NCI-H146 treated with DMSO at 0.1 percent for 48 hours (cell line): ENCODE results near the gene HEPACAM.

Source experiments
- DNase-seq: peaks from one replicate; lab custom pipeline; 2025; ENCODE audit not compliant: unreplicated experiment; lab: John Stamatoyannopoulos, UW

The HEPACAM gene

DNA sequence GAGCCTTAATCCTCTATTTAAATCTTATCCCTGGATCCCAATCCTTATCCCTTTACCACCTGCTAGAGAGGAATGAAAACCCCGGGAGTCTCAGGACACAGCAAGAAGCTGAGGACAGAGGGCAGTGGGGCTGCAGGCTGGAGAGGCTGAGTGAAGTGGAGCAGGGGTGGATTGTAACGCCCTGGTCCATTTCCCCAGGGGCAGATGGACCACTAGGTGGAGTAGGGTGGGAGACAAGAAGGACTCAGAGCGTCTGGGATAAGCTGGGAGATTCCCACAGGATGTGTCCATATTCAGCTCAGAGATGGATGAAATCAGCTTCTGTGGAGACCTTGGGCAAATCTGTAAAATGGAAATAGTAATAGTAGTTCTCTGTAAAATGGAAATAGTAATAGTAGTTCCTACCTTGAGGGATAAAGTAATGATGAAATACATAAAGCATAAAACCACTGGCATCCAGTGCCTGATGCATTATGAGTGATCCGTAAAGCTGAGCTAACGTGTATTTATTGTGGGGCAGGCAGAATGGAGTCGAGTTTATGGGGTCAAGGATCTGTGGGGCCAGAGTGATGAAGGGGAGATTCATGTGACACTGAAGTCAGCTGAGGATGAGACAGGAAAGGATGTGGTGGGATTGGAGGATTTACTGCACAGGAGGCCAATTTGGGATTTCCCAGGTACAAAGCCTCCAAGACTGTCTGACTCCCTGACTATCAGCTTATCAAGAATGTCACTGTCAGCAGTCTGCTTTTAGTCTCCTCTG lies 36.3 kb downstream of the HEPACAM start:
- DNase-seq: no peak

DNA sequence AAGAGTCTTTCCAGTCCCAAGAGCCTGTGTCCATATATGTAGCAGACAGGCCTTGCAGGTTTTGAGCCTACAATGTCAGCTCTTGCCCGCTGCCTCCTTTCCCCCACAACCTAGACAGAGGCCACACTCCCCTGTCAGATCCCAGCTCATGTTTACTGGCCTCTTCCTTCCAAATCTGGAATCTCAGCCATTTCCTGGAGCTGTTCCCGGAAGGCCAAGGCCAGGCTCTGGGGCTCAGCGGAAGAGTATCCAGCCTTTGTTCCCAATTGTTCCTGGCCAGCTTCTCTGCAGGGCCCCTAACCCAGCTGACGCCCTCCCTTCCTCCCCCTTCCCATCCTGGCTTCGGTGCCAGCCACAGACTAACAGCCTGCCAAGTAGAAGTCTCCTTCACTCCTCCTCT lies 37.1 kb downstream of the HEPACAM start:
- DNase-seq: no peak

- no peak for DNase-seq
These were observed 37.6 kb downstream of the HEPACAM start for GRCh38 chr11:124898263-124898680.

DNA sequence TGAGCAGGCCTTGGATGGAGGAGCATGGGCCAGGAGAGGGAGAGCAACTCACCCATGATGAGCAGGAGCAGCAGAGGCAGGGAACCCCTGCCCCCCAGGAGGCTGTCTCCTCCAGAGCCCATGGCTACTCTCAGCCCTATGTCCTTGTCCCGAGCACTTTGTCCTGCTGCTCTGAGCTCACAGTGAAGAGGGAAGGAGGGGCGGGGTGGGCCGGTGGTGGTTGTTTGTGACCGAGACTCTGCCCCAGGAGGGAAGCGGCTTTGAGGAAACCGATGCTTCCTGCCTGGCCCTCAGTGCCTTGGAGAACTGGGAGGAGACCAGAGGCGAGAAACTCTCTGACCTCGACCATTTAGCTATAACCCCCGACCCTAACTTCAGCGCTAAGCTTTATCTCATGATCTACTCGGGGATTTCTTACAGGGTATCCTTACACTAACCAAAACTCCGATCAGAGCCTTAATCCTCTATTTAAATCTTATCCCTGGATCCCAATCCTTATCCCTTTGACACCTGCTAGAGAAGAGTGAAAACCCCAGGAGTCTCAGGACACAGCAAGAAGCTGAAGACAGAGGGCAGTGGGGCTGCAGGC lies 38.1 kb downstream of the HEPACAM start, which contains the start of gene ROBO4:
TSS of gene ROBO4 (minus strand) at position 192 of the 589 bp plus-strand sequence. CDS start at position 122, 70 bp downstream.
- DNase-seq: no peak

DNA sequence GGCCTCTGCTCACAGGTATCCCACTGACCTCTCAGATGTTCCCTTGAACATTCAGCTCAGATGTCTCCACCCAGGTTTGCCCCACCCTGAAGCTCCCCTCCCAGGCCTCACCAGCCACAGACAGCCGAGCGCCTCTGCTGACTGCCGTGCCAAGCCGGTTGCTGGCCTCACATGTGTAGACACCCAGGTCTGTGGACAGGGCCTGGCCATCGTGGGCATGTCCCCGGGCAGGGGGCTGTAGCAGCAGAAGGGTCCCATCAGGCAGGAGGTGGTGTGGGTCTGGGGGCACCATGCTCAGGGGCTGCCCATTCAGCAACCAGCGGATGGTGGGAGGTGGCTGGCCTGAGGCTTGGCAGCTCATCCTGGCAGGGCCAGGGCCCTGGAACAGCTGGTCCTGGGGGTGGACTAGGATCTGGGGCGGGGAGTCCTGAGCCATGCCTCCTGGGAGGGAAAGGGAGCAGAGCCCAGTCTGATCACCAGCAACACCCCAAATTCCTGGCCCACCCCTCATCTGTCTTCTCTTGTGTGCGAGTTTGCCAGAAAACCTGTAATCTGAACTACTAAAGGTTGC lies 38.9 kb downstream of the HEPACAM start:
- DNase-seq: no peak

- no peak for DNase-seq
These were observed 39.6 kb downstream of the HEPACAM start for GRCh38 chr11:124896071-124896750.

DNA sequence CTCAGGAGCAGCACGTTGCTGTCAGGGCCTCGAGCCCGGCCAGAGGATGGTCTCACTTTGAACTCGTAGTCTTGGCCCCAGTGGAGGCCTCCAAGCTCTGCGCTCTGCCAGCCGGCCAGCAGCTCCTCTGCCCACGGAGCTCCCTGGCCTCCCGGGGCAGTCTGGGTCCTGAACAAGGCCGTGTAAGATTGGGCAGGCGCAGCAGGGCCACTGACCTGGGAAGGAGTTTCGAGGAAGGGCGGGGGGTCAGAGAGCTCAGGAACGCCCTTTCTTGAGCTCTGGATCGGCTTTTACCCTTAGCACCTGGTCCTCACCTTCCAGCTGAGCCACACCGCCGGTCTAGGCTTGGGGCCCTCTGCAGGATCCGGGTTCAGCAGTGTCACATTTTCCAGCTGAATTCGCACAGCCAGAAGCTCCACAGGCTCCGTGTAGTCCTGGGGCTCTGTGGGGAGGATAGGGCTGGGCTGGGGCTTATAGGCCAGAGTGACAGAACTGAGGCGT lies 40.3 kb downstream of the HEPACAM start:
- no peak for DNase-seq

DNA sequence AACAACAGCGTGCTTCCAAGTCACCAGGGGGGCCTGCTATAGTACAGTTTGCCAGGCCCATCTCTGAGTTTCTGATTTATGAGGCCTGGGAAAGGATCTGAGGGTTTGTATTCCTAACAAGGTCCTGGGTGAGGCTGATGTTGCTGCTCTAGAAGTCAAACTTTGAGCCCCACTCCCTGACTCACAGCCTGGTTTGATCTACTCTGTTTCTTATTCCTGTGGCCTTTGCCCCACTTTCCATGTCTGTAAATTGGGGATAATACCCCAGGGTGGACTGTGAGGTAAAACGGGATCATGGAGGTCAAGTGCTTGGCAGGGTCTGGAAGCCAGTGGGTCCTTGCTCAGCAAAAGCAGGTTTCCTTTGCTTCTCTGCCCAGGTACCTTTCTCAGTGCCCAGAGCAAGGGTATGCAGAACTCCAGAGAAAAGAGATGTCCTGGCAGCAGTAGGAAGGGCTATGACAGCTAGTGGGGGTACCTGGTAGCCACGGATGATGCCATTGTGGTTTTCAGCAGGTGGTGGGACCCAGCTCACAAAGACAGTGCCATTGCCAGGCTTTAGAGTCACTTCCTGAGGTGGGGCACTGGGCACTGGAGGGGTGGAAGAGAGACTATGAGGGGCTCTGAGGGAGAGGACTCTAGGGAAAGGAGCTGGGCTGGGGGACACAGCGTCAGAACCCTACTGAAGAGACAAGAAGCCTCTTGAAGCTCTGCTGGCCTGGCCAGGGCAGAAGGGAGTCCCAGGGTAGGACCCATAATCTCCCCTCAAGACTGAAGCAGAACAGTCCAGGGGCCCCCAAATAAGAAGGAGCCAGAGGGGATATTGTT lies 41.0 kb downstream of the HEPACAM start:
- DNase-seq: no peak

DNA sequence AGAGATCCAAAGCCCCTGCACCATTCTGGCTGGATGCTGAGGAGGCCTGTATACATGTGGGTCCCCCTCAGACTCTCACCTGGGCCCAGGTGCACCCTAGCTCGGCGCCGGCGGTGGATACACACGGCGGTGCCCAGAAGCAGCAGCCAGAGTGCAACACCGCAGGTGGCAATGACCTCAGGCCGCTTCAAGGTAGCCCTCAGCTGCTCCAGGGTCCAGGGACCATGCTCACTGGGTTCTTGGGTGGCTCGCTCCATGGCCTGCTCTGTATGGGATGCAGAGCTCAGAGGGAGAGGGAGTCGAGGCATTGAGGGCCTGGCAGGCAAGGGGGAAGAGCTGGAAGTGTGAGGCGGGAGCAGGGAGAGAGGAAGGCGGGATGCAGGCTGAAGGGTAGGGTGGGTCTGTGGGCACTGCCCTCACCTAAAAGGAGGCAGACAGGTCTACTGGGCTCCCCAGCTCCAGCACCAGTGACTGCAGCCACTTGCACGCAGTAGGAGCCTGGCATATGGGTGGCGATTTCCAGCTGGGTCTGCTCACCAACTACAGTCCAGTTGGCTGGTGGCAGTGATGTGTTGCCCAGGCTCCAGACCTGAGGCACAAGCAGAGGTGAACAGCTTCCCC lies 42.0 kb downstream of the HEPACAM start:
- DNase-seq: no peak

DNA sequence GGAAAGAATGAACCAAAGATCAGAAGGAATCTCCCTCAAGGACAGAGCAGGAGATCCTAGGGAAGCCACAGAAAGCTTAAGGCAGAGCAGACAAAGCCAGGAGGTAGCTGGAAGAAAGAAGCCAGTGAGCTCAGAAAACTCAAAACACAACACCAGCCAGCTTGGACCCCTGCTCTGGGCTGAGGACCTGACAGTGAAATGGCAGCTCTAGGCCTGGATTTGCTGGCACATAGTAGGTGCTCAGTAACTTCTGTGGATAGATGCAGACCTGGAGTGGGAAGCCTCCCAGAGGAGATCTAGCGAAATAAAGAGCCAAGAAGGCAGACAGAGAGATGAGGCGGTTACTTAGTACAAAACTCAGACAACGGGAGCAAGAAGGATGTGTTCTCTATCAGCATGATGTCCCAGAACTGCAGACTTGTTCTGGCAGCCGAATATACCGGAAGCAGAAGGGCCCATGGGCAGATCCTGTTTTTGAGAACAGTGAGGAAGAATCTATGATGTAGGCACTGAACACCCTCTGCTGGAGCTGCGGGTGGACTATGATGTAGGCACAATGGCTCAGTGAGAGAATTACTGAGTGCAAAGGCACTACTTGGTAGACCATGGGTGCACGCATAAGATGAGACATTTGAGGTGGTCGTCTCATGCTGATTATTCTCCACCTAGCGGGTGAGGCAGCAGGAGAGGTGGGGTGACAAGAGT lies 42.9 kb downstream of the HEPACAM start:
- DNase-seq: no peak

DNA sequence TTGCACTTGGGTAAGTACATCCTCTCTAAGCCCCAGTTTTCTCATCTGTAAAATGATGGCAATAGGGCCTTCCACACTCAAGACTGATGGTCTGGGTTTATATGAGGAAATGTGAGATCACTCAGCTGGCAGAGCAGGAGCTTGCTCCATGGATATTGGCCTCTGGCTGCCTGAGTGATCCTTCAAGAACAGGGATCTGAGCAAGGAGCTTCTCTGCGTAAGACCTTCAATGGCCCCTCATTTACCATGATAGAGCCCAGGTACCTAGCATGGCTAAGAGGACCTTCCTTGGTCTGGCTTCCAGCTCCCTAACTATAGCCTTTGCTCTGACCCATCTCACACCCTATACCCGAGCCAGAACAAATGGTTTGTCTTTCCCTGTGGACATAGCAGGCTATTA lies 43.7 kb downstream of the HEPACAM start:
- DNase-seq: no peak

DNA sequence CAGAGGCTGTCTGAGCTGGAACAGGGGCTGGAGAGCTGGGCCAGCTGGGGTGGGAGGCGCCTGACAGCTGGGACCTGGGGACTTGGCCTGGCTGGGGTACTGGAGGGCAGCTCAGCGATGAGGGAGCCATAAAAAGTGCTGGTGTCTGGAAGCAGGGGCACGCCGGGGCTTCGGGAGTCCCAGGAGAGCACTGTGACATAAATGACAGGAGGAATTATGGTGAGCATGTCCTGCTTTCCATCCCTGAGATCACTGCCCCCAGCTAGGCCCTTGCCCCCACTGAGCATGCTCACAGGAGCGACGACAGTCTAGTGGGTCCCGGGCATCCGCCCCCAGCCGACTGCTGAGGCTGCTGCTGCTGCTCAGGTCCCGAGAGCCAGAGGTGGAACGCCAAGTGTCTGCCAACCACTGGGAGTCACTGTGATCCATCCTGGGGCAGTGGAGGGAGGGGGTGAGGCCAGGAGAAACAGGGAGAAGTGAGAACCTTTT lies 44.4 kb downstream of the HEPACAM start:
- DNase-seq: no peak

GRCh38 chr11:124890683-124891372 lies 45.0 kb downstream of the HEPACAM start:
- DNase-seq: no peak

DNA sequence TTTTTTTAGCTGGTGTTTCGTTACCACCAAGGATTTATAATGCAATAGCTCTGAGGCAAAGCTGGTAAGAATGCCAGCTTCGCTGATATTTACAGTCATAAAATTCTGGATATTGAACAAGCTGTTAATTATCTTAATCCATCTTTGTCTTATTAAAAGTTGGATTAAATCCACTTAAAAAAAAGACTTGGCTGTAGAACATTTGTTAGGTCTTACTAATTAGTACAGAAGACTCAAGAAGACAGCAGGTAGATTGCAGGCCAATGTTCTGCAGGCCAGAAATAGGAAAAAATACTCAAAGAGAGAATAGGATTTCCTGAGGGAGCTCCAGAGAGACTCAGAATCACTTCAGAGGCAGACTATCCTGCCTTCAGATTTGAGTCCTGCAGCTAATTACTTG lies 45.7 kb downstream of the HEPACAM start:
- no peak for DNase-seq

DNA sequence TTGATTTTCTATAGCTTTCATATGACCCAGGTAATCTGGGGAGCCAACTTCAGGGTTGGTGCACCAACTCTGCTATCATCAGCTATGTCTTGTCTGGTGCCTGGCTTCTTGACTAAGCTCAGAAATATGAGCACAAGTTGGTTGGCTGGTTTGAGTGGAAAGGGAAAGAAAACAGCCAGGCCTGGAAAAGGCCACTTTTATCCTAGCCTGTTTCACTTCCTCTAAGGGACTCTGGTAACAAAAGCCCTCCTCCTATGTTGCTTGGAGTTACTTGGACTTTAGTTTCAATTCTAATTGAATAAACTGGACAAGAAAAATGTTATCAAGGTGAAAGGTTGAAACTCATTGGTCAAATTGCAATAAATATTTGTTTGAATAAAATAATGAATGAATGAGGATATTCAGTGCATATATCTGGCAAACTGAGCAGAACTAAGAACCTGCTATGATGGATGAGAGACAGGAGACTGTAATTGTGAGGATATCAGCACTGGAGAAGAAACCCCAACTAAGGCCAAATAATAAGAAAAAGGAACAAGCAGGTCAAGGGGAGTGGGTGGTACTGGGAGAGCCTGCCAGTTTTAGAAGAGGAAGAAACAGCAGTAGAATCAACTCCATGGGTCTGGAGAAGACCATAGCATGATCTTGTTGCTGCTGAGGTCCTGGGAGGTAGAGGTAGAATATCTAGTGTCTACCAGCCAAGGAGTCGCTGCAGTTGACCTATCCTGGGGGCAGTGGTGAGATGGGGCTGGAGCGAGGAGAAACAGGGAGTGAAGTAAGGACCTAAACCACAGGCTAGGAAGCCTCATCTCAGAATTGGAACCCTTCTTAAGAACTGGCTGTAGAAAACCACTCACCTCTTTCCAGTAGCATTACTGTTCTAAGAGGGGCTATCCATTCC lies 46.4 kb downstream of the HEPACAM start:
- no peak for DNase-seq

- DNase-seq: no peak
These were observed 48.2 kb downstream of the HEPACAM start for GRCh38 chr11:124887667-124888013.

GRCh38 chr11:124886978-124887666 lies 48.7 kb downstream of the HEPACAM start:
- no peak for DNase-seq
